Muscle of leg (tissue), 11 donors: Measurements from ENCODE around the gene PLEKHG7. TPM values are rescaled to one million over a fixed set of nuclear protein-coding genes. Genes with fewer than 3 reads are reported as not detected.
"Not testable (repeated sequence)": the region's sequence is repeated elsewhere in the genome, so short reads cannot be mapped to it uniquely, and the experiment has no call there.

Source experiments
- DNase-seq: peaks from one replicate; pipeline ENCODE4 v3.0.0; 2013
- H3K27ac ChIP-seq: one replicate; pipeline ENCODE4 v1.5.1; 2013; ENCODE audit warnings: mild to moderate bottlenecking, low read length, control low read depth
- H3K27me3 ChIP-seq: one replicate; pipeline ENCODE4 v1.6.1; 2013; ENCODE audit warnings: low read length; ENCODE audit not compliant: control insufficient read depth, insufficient read depth
- H3K36me3 ChIP-seq: one replicate; pipeline ENCODE4 v1.6.1; 2013; ENCODE audit warnings: low read length; ENCODE audit not compliant: control insufficient read depth, insufficient read depth
- H3K4me1 ChIP-seq: one replicate; pipeline ENCODE4 v1.6.1; 2013; ENCODE audit warnings: low read length; ENCODE audit not compliant: control insufficient read depth, insufficient read depth
- H3K4me3 ChIP-seq: one replicate; pipeline ENCODE4 v1.5.1; 2013; ENCODE audit warnings: low read length, control low read depth
- H3K9me3 ChIP-seq: replicated peaks from 2 replicates; pipeline ENCODE4 v1.6.1; 2013; ENCODE audit warnings: low read depth, low read length; ENCODE audit not compliant: control insufficient read depth
- WGBS: methylation state at CpG from one replicate; pipeline ENCODE4 v1.1.5; 2013; ENCODE audit warnings: missing lambda C conversion rate; ENCODE audit not compliant: insufficient coverage; 5-methylcytosine and 5-hydroxymethylcytosine counted together
- polyA plus RNA-seq, 8 donors: library from polyadenylated mRNA; unstranded; fragments of 120-200 nt; gene quantifications; one replicate each; pipeline versions ENCODE4 v1.2.1 to v1.2.3, GENCODE V29; 2013; ENCODE audit warnings: inconsistent platforms in 1 of 8, low replicate concordance in 1 of 8; ENCODE audit not compliant: insufficient read length in 8 of 8, insufficient read depth in 1 of 8
- total RNA-seq: library from RNA; stranded (reverse); fragments of 120-200 nt; gene quantifications from one replicate; pipeline ENCODE4 v1.2.4, GENCODE V29; 2013

PLEKHG7 gene
- total and polyA plus RNA-seq, 9 donors, result 0.11 to 3.2 (median 0.53) TPM

- Histone ChIP-seq H3K4me1 (no peaks in the 10 kb centered on the region), H3K4me3 (no peak overlapping the region), H3K36me3 (peaks cover 12% of the 10 kb centered on the region), H3K27me3 (no peaks in the 10 kb centered on the region), H3K27ac (no peak overlapping the region), H3K9me3 (no peaks in the 10 kb centered on the region)
- WGBS, result no CpG with 5 or more reads among the region's 1 CpG
- DNase-seq, result no peak
These were observed 82.8 kb downstream of the PLEKHG7 start for GRCh38 chr12:92785563-92785950.

GRCh38 chr12:92786045-92786444 lies 83.3 kb downstream of the PLEKHG7 start:
- no peak overlapping the region for H3K4me3 ChIP-seq
- H3K27me3 ChIP-seq, result no peaks in the 10 kb centered on the region
- peaks cover 8% of the 10 kb centered on the region for H3K36me3 ChIP-seq
- 69% methylated on average over 1 of the region's 1 CpG for WGBS
- no peak overlapping the region for H3K27ac ChIP-seq
- no peaks in the 10 kb centered on the region for H3K9me3 ChIP-seq
- no peaks in the 10 kb centered on the region for H3K4me1 ChIP-seq
- no peak for DNase-seq

- not testable (repeated sequence) for H3K36me3 ChIP-seq, H3K27ac ChIP-seq, H3K4me1 ChIP-seq, H3K4me3 ChIP-seq, H3K27me3 ChIP-seq, DNase-seq, H3K9me3 ChIP-seq
- no CpG with 5 or more reads among the region's 5 CpGs for WGBS
These were observed 91.6 kb downstream of the PLEKHG7 start for GRCh38 chr12:92794356-92794755.

- no peaks in the 10 kb centered on the region for H3K27me3 ChIP-seq
These were observed 92.0 kb downstream of the PLEKHG7 start for GRCh38 chr12:92794814-92795213.

GRCh38 chr12:92796650-92797049 lies 93.9 kb downstream of the PLEKHG7 start:
- Histone ChIP-seq H3K27ac (no peak overlapping the region), H3K27me3 (no peaks in the 10 kb centered on the region), H3K4me1 (no peaks in the 10 kb centered on the region), H3K36me3 (peaks cover 4% of the 10 kb centered on the region), H3K9me3 (no peaks in the 10 kb centered on the region), H3K4me3 (no peak overlapping the region)
- no peak for DNase-seq

More at GRCh38 chr12:92794814-92795213, 92.0 kb downstream of the PLEKHG7 start:
- DNase-seq, result no peak
- Histone ChIP-seq H3K36me3 (peaks cover 4% of the 10 kb centered on the region), H3K9me3 (no peaks in the 10 kb centered on the region), H3K27ac (no peak overlapping the region), H3K4me3 (no peak overlapping the region), H3K4me1 (no peaks in the 10 kb centered on the region)

GRCh38 chr12:92802906-92803305 lies 100.1 kb downstream of the PLEKHG7 start:
- H3K36me3 ChIP-seq, result peaks cover 9% of the 10 kb centered on the region
- DNase-seq, result no peak

GRCh38 chr12:92803903-92804302 lies 101.1 kb downstream of the PLEKHG7 start:
- Histone ChIP-seq H3K36me3 (peaks cover 5% of the 10 kb centered on the region), H3K27me3 (no peaks in the 10 kb centered on the region), H3K9me3 (no peaks in the 10 kb centered on the region), H3K4me3 (no peak overlapping the region), H3K27ac (peak overlapping the region; percentile 40), H3K4me1 (no peaks in the 10 kb centered on the region)
- no CpG with 5 or more reads among the region's 1 CpG for whole genome bisulfite sequencing
- peak; percentile 74 for DNase-seq

More at GRCh38 chr12:92802906-92803305, 100.1 kb downstream of the PLEKHG7 start:
- Histone ChIP-seq H3K4me1 (no peaks in the 10 kb centered on the region), H3K27me3 (no peaks in the 10 kb centered on the region), H3K4me3 (no peak overlapping the region), H3K27ac (no peak overlapping the region), H3K9me3 (no peaks in the 10 kb centered on the region)
- no CpG with 5 or more reads among the region's 3 CpGs for WGBS

GRCh38 chr12:92810370-92810769 lies 107.6 kb downstream of the PLEKHG7 start:
- Histone ChIP-seq H3K4me1 (no peaks in the 10 kb centered on the region), H3K27ac (no peak overlapping the region), H3K4me3 (no peak overlapping the region), H3K27me3 (no peaks in the 10 kb centered on the region), H3K36me3 (peaks cover 5% of the 10 kb centered on the region), H3K9me3 (no peaks in the 10 kb centered on the region)
- no peak for DNase-seq
- WGBS, result no CpG with 5 or more reads among the region's 4 CpGs

- WGBS, result no CpG with 5 or more reads among the region's 2 CpGs
- H3K36me3 ChIP-seq, result peaks cover 6% of the 10 kb centered on the region
These were observed 111.8 kb downstream of the PLEKHG7 start for GRCh38 chr12:92814584-92814983.

GRCh38 chr12:92821142-92821541 lies 118.4 kb downstream of the PLEKHG7 start:
- no peaks in the 10 kb centered on the region for H3K9me3 ChIP-seq
- no peak overlapping the region for H3K27ac ChIP-seq
- DNase-seq, result no peak
- no peaks in the 10 kb centered on the region for H3K27me3 ChIP-seq
- 88% methylated on average over 3 of the region's 3 CpGs for WGBS
- H3K36me3 ChIP-seq, result peaks cover 12% of the 10 kb centered on the region
- H3K4me3 ChIP-seq, result no peak overlapping the region
- H3K4me1 ChIP-seq, result no peaks in the 10 kb centered on the region

More at GRCh38 chr12:92814584-92814983, 111.8 kb downstream of the PLEKHG7 start:
- Histone ChIP-seq H3K9me3 (no peaks in the 10 kb centered on the region), H3K4me3 (no peak overlapping the region), H3K4me1 (no peaks in the 10 kb centered on the region), H3K27ac (no peak overlapping the region), H3K27me3 (no peaks in the 10 kb centered on the region)
- no peak for DNase-seq
